ENCODE results near the gene MRPL2. TPM values are rescaled to one million over a fixed set of nuclear protein-coding genes. Genes with fewer than 3 reads are reported as not detected.

Gene MRPL2
- total RNA-seq, result 16.9 and 45.4 TPM in 2 replicates

DNA sequence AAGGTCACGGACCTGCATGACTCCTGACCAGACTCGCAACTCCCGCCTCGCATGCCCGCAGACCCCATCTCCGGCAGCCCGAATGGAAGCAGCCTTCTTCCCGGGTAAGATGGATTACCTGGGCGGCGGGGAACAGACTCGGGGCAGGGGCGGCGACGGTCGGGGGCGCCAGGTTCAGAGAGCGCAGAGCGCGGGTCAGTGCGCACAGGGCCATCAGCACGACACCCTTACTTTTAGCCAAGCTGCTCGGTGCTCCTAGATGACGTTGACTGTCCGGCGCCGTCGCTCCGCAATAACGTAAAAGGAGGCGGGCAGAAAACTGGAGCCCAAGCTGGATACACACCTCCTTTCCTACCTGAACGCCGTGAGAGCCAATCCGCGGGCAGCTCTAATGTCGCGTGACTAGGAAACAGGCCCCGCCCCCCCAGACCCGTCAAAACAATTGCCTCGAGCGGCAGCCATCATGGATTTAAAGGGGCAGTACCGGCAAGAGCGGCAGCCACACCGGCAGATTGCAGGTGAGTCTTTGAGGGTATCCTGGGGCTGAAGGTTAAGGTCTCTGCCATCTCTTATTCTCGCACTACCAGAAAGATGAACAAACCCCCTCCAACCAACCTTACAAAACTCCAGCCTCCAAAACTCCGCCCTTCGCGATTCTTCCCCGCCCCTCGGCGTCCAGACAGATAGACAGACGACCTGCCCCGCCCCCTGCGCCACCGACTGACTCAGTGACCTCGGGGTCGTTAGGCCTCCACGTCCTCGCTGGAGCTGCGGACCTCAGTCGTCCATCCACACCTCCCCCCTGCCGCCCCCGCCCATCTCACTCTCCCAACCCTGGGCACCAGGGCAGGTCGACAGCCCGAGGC, at the start of gene MRPL2, which contains the start of gene KLC4:
Gene MRPL2, minus strand, starts transcription at position 267 of the 866 bp plus-strand sequence. Its CDS starts 53 bp downstream, at position 214.
Gene KLC4, plus strand, starts transcription at position 464 of the 866 bp plus-strand sequence. CDS start 1,705 bp downstream, outside the sequence.
- peak; percentile 85 for DNase-seq (ENCODE audit: low read depth)
- peak within 1 kb of the TSS; percentile 90 for H3K4me3 ChIP-seq (ENCODE audit: low read depth, low read length)
- TF ChIP-seq, protein P1, sequence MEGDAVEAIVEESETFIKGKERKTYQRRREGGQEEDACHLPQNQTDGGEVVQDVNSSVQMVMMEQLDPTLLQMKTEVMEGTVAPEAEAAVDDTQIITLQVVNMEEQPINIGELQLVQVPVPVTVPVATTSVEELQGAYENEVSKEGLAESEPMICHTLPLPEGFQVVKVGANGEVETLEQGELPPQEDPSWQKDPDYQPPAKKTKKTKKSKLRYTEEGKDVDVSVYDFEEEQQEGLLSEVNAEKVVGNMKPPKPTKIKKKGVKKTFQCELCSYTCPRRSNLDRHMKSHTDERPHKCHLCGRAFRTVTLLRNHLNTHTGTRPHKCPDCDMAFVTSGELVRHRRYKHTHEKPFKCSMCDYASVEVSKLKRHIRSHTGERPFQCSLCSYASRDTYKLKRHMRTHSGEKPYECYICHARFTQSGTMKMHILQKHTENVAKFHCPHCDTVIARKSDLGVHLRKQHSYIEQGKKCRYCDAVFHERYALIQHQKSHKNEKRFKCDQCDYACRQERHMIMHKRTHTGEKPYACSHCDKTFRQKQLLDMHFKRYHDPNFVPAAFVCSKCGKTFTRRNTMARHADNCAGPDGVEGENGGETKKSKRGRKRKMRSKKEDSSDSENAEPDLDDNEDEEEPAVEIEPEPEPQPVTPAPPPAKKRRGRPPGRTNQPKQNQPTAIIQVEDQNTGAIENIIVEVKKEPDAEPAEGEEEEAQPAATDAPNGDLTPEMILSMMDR (conservative IDR thresholded peaks at IDR 0.05; ENCODE audit: low read depth, low read length), result no peak

DNA sequence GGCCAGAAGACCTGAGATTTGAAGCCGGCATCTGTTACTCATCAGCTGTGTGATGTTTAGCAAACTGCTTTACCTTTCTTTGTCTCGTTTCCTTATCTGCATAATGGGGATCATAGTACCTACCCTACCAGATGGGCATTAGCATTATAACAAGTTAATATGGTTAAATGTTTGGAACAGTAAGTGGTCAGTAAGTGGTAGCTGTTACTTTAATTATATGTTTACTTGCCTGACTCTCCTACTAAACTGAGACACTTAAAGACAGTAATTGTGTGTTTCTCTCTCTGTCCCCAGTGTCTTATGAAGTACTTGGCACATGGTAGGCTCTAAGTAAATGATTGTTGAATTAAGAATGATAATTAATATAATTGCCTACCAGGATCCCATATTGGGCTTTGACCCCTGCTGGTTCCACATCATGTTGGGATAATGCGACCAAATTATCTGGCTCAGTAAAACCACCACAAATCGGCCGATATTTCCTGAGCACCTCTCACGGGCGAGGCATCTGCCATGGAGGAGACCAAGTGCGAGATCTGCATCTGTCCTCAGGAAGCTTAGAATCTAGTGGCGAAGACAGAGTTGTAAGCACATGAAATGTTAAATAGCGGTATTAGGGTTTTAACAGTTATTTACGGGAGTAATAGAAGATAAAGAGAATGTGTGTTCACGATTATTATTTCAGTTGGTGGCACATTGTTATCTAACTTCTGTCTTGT, 48.3 kb upstream of the MRPL2 start:
- DNase-seq (ENCODE audit: low read depth), result no peak
- TF ChIP-seq, protein P1 (conservative IDR thresholded peaks at IDR 0.05; ENCODE audit: low read depth, low read length), result no peak
- no peak overlapping the region for H3K4me3 ChIP-seq (ENCODE audit: low read depth, low read length)

DNA sequence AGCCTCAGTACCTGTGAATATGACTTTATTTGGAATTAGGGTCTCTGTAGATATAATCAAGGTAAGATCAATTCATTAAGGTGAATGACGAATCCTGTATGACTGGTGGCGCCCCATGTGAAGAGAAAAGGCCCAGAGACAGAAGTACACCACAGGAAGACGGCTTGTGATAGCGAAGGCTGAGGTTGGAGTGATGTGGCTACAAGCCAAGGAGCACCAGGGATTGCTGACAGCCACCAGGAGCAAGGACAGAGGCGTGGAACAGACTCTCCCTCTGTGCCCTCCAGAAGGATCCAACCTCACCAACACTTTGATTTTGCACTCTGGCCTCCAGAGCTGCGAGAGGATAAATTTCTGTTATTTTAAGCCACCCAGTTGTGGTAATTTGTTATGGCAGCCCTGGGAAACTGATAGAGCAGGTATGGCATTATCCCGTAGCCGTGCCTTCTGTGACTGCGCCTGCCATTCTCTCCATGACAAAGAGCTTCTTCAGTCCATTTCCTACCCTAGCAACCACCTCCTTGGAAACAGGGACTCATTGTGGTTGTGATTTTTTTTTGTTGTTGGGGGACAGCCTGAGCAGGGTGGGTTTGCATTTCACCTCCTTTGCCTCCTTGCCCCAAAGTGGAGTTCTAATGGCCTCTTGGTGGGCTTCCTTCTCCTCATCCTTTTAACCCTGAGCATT, 46.4 kb upstream of the MRPL2 start:
- TF ChIP-seq, protein P1 (conservative IDR thresholded peaks at IDR 0.05; ENCODE audit: low read depth, low read length), result no peak
- no peak for DNase-seq (ENCODE audit: low read depth)
- no peak overlapping the region for H3K4me3 ChIP-seq (ENCODE audit: low read depth, low read length)

DNA sequence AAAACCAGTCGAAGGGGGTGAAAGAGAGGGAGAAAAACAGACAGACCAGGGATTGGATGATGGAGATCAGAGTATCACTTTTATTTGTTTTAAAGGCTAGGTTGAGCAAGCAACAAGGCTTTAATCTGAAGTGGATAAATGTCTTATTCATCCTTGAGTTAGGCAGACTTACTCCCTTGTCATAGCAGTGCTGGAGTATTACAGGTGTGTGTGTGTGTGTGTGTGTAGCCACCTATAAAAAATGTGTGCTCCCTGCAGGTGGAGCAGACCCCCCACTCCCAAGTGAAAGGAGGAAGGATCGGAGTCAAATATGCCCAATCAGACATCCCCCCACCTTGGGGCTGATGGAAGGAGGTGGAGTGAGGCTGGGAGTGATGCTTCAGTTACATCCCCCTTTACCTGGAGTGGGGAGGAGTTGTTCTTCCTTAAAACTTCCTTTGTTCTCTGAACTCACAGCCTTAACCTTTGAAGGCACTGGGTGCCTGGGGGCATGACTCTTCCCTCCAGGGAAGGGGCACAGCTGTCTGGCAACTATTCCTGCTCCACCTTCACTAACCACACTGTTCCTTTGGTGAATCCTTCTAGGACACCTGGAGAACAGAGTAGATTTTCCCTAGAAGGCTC, 44.1 kb upstream of the MRPL2 start:
- no peak overlapping the region for H3K4me3 ChIP-seq (ENCODE audit: low read depth, low read length)
- TF ChIP-seq, protein P1 (conservative IDR thresholded peaks at IDR 0.05; ENCODE audit: low read depth, low read length), result no peak
- DNase-seq (ENCODE audit: low read depth), result no peak

DNA sequence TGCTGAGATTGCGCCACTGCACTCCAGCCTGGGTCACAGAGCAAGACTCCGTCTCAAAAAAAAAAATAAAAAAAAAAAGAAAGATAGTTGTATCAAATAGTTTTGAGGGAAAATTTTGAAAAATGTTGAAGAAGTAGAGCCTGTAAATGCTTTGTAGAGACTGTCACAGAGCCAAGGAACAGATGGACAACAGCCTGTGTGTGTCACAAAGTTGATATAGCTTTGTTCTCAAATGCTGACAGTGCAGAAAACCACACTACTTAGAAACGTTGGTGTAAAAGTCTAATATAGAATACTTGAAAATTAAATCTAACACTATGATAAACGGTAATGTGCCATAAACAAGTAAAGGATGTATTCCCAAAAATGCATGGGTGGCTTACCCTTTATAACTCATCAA, 42.3 kb upstream of the MRPL2 start:
- TF ChIP-seq, protein P1 (conservative IDR thresholded peaks at IDR 0.05; ENCODE audit: low read depth, low read length), result no peak
- DNase-seq (ENCODE audit: low read depth), result no peak
- H3K4me3 ChIP-seq (ENCODE audit: low read depth, low read length), result no peak overlapping the region

DNA sequence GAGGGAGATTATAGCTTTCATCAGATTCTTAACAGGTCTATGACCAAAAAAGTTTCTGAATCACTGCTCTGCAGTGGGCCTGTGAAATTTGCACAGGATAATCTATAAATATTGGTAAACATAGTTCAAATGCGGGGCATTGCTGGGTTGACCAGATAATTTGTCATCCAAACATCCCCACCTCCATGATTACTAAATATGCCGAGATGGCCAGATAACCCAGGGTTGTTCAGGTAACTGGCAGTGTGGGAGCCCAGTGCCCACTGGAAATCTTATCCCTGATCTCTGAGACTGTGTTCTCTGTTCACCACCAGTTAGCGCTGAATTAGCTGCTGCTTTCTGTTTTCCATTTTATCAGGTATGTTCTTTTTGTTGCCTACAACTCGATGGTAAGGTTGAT, 38.3 kb upstream of the MRPL2 start:
- H3K4me3 ChIP-seq (ENCODE audit: low read depth, low read length), result no peak overlapping the region
- TF ChIP-seq, protein P1 (conservative IDR thresholded peaks at IDR 0.05; ENCODE audit: low read depth, low read length), result no peak
- DNase-seq (ENCODE audit: low read depth), result no peak
